Gastrocnemius medialis (tissue), 4 donors: ENCODE measurements around the gene LATS2.

Experiments
- CTCF ChIP-seq, 5 experiments: fragments of 450-650 bp in 3 of 5; fragments of 200-600 bp in 2 of 5; sonication (generic) in 2 of 5; IDR thresholded peaks in 4 of 5; conservative IDR thresholded peaks in 1 of 5; 1 replicate in 4 of 5; 2 replicates in 1 of 5; pipeline ENCODE4 v1.5.1; 2016 to 2019; ENCODE audit warnings: antibody characterized with exemption in 5 of 5, mild to moderate bottlenecking in 3 of 5, moderate library complexity in 3 of 5
- POLR2A ChIP-seq, 2 donors: fragments of 450-650 bp; IDR thresholded peaks; one replicate each; pipeline ENCODE4 v1.6.1; 2017; ENCODE audit warnings: antibody characterized with exemption in 2 of 2, mild to moderate bottlenecking in 2 of 2, moderate library complexity in 2 of 2

GRCh38 chr13:20952838-20953237, 108.5 kb downstream of the LATS2 start:
- TF ChIP-seq POLR2A (IDR thresholded peaks at IDR 0.05) (no peak), CTCF (IDR thresholded peaks at IDR 0.05 in 4 of 5, conservative IDR thresholded peaks at IDR 0.05 in 1 of 5) (no peak)
